ENCODE data around the gene HDAC11.
"Not testable (repeated sequence)": the region's sequence is repeated elsewhere in the genome, so short reads cannot be mapped to it uniquely, and the experiment has no call there.

HDAC11 gene

GRCh38 chr3:13493867-13494441 is 13.8 kb downstream of the HDAC11 start:
- DNase-seq (ENCODE audit: low read depth) = no peak

DNA sequence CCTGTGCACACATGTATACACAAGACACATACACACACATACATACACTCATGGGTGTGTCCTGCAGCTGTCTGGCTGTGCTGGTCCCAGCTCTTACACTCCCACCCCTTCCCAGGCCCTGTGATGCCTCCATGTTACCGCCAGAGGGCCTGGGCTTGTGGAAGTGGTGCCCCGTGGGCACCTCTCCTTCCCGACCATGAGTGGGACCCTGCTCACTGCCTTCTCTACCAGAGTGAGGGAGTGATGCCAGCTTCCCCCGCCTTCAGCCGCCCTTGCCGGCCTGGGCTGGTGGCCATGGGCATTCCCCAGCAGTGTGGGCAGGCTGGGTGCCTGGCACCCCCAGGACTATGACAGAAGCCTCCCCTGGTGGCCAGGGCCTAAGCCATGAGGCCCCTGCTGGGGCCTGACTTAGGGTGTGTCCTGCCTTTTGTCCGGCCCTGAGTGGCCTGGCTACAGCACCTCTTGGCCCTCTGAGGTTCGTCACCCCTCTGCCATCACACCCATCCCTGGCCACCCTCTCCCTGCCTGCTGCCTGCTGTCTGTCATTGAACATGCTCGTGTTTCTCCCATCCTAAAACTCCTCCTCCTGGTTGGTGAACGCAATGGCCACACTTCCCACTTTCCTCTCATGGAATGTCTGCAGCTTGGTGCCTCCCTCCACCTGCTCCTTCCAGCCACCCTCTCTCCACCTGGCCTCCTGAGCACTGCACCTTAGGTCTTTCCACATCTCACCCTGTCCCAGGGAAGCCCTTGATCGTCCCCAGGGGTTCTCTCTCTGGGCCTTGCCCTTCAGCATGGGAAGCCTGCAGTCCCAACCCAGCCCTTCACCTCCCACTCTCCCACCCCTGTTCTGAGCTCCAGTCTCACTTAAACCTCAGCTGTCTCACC is 14.6 kb downstream of the HDAC11 start:
- no peak for DNase-seq (ENCODE audit: low read depth)

- no peak for DNase-seq (ENCODE audit: low read depth)
Measured at GRCh38 chr3:13495351-13495813, 15.3 kb downstream of the HDAC11 start.

DNA sequence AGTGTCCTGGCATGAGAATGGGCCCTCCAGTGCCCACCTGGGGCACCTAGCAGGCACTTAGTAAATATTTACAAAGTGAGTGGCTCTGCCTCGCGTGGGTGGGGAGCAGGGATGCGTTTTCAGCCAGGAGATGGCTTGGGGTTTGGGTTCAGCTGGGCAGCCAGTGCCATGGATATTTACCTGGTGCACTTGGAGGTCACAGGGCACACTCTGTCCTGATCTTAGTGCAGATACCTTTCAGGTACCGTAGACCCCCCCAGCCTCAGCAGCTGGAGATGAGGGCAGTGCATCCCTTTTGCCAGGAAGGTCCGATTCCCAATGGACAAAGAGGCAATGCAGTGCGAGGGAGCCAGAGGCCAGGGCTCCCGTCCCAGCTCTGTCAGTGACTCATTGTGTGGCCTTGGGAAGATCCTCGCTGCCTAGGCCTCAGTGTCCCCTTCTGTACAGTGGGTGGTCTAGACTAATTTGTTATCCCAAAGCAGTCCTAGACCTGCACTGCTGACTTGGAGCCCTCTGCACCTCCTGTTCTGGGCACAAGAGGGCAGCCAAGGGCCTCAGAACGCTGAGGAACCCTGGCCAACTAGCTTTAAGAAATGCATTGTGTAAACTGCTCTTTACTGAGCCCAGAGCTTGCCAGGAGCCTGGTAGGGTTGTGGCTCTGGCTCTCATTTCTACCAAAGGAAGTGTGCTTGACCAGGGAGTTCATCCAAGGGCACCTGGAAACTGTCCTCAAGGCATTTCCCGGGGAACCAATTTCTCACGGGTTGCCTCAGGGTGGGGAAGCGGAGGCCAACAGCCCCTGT is 16.0 kb downstream of the HDAC11 start:
- DNase-seq (ENCODE audit: low read depth) = peak; percentile 52

DNA sequence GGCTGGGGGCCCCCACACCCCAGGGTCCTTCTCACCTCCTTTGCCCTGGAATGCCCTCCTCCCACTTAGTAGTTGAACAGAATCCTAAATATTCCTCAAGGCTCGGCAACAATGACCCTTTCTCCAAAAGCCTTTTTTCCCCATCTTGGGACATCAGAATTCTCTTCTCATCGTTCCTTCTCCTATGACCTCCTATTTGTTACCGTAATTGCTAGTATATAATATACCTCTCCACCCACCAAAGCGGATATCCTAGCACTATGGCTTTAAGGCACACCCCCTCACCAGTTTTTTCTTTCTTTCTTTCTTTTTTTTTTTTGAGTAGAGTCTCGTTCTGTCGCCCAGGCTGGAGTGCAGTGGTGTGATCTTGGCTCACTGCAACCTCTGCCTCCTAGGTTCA is 16.8 kb downstream of the HDAC11 start:
- no peak for DNase-seq (ENCODE audit: low read depth)

GRCh38 chr3:13497386-13497785 is 17.3 kb downstream of the HDAC11 start:
- no peak for DNase-seq (ENCODE audit: low read depth)

- no peak for DNase-seq (ENCODE audit: low read depth)
Measured at GRCh38 chr3:13498354-13499060, 18.4 kb downstream of the HDAC11 start.

DNA sequence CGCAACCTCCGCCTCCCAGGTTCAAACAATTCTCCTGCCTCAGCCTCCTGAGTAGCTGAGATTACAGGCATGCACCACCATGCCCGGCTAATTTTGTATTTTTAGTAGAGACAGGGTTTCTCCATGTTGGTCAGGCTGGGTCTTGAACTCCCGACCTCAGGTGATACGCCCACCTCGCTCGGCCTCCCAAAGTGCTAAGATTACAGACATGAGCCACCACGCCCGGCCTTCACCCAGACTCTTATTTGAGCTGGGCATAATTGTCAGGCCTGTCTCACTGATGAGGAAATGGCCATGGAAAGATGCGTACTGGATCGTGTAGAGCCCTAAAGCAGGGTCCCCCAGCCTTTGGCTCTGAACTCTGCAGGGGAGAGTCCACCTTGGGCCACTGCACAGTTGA is 19.1 kb downstream of the HDAC11 start:
- DNase-seq (ENCODE audit: low read depth) = not testable (repeated sequence)

DNA sequence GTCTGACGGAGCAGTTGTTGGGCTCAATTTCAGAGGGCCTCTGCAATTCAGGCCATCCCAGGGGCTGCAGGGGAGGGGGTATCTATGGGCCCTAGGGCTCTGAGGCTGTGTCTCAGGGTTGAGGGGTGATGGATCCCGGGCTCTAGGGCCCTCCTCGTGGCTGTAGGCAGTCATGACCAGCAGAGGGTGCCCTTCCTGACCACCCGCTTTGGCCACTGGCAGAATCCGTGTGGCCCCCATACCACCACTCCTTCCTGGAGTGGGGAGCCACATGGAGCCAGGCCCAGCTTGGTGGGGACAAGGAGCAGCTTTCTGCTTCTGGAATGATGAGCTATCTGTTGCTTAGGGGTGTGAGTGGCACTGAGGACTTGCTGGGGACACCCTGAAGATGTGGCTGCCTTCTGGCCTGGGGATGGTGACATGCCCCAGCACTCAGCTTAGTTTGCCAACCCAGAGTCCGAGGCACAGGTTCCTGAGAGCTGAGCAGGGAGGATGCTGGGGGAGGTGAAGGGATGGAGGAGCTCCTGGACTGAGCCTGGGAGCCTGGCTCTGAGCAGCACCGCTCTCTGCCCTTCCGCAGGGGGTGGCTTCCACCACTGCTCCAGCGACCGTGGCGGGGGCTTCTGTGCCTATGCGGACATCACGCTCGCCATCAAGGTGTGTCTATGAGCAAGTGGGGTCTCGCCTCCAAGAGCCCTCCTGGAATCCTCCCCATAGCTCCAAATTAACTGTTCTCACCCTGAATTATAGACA is 20.2 kb downstream of the HDAC11 start:
- DNase-seq (ENCODE audit: low read depth) = no peak

DNA sequence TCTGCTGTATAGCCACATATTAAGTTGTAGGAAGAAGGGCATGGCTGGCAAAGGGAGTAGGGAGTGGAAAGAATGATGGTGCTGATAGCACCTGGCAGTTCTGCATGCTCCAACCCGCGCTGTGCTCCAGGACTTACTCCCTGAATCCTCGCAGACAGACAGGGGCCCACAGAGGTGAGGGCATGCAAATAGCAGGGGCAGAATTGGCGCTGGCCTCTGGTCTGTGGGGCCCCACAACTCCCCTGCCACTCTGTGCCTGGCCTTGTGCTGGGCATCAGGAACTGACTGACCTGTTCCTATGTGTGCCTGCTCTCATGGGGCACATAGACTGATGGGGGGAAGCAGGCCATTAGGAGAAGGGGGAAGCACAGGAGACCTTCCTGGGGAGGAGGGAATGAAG is 20.9 kb downstream of the HDAC11 start:
- DNase-seq (ENCODE audit: low read depth) = no peak

- DNase-seq (ENCODE audit: low read depth) = no peak
Measured at GRCh38 chr3:13501521-13501920, 21.4 kb downstream of the HDAC11 start.

DNA sequence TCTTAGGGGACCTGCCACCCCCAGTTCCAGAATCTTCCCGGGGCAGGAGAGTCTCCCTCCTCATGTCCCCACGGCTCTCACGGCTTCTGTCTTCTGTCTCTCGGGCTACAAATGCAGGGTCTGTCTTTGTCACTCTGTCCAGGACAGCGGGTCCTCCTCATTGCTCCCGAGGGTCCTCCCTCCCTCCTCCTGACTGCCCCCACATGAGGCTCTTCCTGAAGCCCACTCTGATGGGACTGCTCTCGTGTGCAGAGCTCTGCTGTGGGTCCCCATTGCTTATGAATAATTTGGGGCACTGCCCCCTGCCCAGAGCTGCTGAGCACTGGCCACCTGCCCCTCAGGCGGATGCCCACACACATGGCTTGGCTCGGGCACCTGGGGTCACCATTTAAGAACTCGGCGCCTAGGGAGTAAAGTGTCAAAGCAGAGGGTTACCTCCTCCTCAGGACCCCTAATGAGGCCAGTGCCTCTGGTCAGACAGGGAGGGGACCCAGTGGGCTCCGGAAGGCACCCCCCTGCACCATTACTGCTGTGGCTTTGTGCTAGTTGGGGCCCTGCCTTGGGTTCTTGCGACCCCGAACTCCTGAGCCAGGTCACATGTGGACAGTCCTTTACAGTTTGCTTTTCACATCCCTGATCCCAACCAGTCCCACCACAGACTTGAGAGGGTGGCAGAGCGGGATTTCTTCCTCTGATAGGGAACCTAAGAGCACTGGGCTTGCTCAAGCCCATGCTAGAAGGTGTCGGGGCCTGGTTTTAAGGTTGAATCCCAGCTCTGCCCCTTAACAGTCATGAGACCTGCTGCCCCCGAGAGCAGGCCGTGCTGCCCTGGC is 22.1 kb downstream of the HDAC11 start:
- no peak for DNase-seq (ENCODE audit: low read depth)

GRCh38 chr3:13502791-13503060 is 22.6 kb downstream of the HDAC11 start:
- no peak for DNase-seq (ENCODE audit: low read depth)

- no peak for DNase-seq (ENCODE audit: low read depth)
Measured at GRCh38 chr3:13504161-13504831, 24.2 kb downstream of the HDAC11 start.

DNA sequence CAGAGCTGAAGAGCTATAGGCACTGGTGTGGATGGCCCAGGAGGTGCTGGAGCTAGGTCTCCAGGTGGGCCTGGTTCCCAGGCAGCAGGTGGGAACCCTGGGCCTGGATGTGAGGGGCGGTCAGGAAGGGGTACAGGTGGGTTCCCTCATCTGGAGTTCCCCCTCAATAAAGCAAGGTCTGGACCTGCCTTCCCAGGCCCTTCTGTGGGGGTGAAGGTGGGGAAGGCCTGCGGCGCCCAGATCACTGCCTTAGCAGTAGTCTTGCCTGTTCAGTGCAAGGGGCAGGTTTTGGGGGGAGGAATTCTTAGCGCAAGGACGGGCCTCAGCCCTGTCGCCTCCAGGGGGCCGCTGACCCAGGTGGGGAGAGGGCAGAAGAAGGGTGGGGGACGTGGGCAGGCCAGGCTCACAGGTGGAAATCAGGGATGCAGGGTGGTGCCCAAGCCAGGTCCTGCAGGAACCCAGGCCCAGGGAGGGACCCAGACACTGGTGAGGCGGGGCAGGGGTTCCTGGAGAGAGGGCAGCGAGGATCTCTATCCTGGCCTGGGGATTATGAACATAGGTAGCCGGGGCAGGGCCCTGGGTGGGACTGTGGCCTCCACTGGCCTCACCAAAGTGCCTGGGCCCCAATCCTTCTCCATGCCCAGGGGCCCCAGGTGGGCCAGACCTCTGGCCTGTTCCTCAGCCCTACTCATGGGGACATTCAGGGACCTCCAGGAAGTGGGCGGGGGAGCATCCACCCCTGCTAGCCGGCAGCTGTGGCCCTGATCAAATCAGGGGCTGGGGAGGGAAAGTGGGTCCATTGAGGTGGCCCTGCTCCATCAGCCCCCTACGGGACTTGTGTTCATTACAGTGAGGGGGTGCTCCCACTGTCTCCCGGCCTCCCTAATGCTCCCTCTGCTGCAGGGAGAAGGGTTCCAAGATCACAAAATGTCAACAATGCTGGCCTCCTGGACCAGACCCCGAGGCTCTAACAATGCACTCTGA is 25.3 kb downstream of the HDAC11 start:
- DNase-seq (ENCODE audit: low read depth) = no peak

GRCh38 chr3:13506239-13506638 is 26.1 kb downstream of the HDAC11 start:
- DNase-seq (ENCODE audit: low read depth) = no peak

DNA sequence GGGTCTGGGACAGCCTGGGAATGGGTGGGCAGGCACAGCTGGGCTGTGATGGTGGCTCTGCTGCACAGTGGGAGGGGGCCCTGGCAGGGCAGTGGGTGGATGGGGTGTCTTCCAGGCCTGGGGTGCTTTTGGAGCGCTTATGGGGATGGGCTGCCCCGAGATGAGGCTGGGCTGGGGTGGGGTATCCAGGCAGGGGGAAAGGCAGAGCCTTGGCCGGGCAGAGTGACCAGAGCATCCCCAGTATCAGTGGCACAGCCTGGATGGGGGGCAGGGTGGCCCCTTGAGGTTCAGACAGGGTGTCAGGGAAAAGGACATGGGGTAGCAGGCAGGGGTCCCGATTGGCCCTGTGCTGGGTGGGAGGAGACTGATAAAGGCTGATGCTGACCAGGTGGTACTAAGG is 26.6 kb downstream of the HDAC11 start:
- no peak for DNase-seq (ENCODE audit: low read depth)

- no peak for DNase-seq (ENCODE audit: low read depth)
Measured at GRCh38 chr3:13507247-13507569, 27.1 kb downstream of the HDAC11 start.
